GM12878 (cell line): ENCODE data around the gene RAB34. TPM values are rescaled to one million over a fixed set of nuclear protein-coding genes. Genes with fewer than 3 reads are reported as not detected.

Source experiments
- ATAC-seq: fragments of 200-7000 bp; cut with Tn5 transposase; 3 replicates; pipeline ENCODE4 v1.9.1; 2020; ENCODE audit warnings: mild to moderate bottlenecking, moderate library complexity
- BruUV-seq: library from RNA; stranded (reverse); fragments of 400-500 nt; replicated peaks from 2 replicates; lab custom pipeline; 2021; lab: Mats Ljungman, UMichigan
- CTCF ChIA-PET: fragments of 300-600 bp; sonication (Branson Sonifier 250); formaldehyde crosslinking; extraction: SDS; loops from one replicate; lab custom pipeline; 2021; ENCODE audit warnings: inconsistent platforms; lab: Yijun Ruan, JAX
- POLR2A ChIA-PET: fragments of 350-600 bp; formaldehyde crosslinking; extraction: SDS; loops from one replicate; lab custom pipeline; 2021; ENCODE audit warnings: inconsistent platforms; lab: Charles Lee
- RAD21 ChIA-PET: fragments of 300-600 bp; sonication (Branson Sonifier 250); formaldehyde crosslinking; loops from one replicate; lab custom pipeline; 2023; ENCODE audit warnings: antibody characterized with exemption; ENCODE audit not compliant: unreplicated experiment; lab: Charles Lee
- SMC1A ChIA-PET: fragments of 300-600 bp; sonication (Branson Sonifier 250); formaldehyde crosslinking; loops from one replicate; lab custom pipeline; 2023; ENCODE audit not compliant: unreplicated experiment, uncharacterized antibody; lab: Charles Lee
- DNase-seq: peaks from one replicate; pipeline ENCODE4 v3.0.0-alpha.2; 2011; ENCODE audit warnings: low read depth, low spot score
- FAIRE-seq: peaks from 3 replicates; lab custom pipeline; 2011; peaks lifted over from hg19 to GRCh38; lab: Jason Lieb, UNC
- H2AFZ ChIP-seq: 2 replicates; pipeline ENCODE4 v1.6.0; 2011; ENCODE audit warnings: low read depth, low read length, control low read depth; ENCODE audit not compliant: control insufficient read depth
- H3K27ac ChIP-seq: 2 replicates; pipeline ENCODE4 v1.5.1; 2011; ENCODE audit warnings: control low read depth; ENCODE audit not compliant: control insufficient read depth, insufficient read depth
- H3K27me3 ChIP-seq, 2 experiments: replicated peaks in 1 of 2; 2 replicates each; pipeline versions ENCODE4 v1.6.0 to v1.6.1; 2011; ENCODE audit warnings: low read length in 1 of 2; ENCODE audit not compliant: control insufficient read depth in 2 of 2, insufficient read depth in 2 of 2
- H3K36me3 ChIP-seq, 2 experiments: 2 replicates each; pipeline ENCODE4 v1.5.1; 2011; ENCODE audit warnings: low read length in 1 of 2; ENCODE audit not compliant: control insufficient read depth in 2 of 2, insufficient read depth in 2 of 2
- H3K4me1 ChIP-seq: 2 replicates; pipeline ENCODE4 v1.6.1; 2011; ENCODE audit warnings: mild to moderate bottlenecking, low read length, moderate library complexity, mixed read lengths; ENCODE audit not compliant: control insufficient read depth, insufficient read depth
- H3K4me2 ChIP-seq: 2 replicates; pipeline ENCODE4 v1.6.0; 2011; ENCODE audit warnings: control low read depth; ENCODE audit not compliant: control insufficient read depth, insufficient read depth
- H3K4me3 ChIP-seq: fragments of 200-600 bp; sonication (generic); 2 replicates; pipeline ENCODE4 v1.5.1; 2016
- H3K79me2 ChIP-seq: 2 replicates; pipeline ENCODE4 v1.6.0; 2011; ENCODE audit warnings: low read length; ENCODE audit not compliant: control insufficient read depth, insufficient read depth
- H3K9ac ChIP-seq: 2 replicates; pipeline ENCODE4 v1.8.0; 2011; ENCODE audit warnings: low read length, control low read depth, mixed read lengths; ENCODE audit not compliant: control insufficient read depth, insufficient read depth
- H3K9me3 ChIP-seq: replicated peaks from 3 replicates; pipeline ENCODE4 v1.5.1; 2011; ENCODE audit warnings: mild to moderate bottlenecking, low read length; ENCODE audit not compliant: control insufficient read depth, insufficient read depth
- H4K20me1 ChIP-seq: 2 replicates; pipeline ENCODE4 v1.6.0; 2011; ENCODE audit not compliant: control insufficient read depth, insufficient read depth
- IKZF2 ChIP-seq, 2 experiments: fragments of 450-650 bp; IDR thresholded peaks; 2 replicates each; pipeline ENCODE4 v1.6.1; 2017; ENCODE audit warnings: mild to moderate bottlenecking in 2 of 2, moderate library complexity in 2 of 2
- MXI1 ChIP-seq: fragments of 150-350 bp; IDR thresholded peaks from 2 replicates; pipeline ENCODE4 v1.6.1; 2011; ENCODE audit warnings: low read depth, mild to moderate bottlenecking, inconsistent platforms, low read length, improper control_type of control experiment
- NBN ChIP-seq: fragments of 450-650 bp; IDR thresholded peaks from 2 replicates; pipeline ENCODE4 v1.6.1; 2016
- RAD21 ChIP-seq: IDR thresholded peaks from 2 replicates; pipeline ENCODE4 v1.6.1; 2011; ENCODE audit warnings: mild to moderate bottlenecking, low read depth, low read length, moderate library complexity; ENCODE audit not compliant: insufficient read depth
- SMC3 ChIP-seq: IDR thresholded peaks from 2 replicates; pipeline ENCODE4 v1.6.1; 2011; ENCODE audit warnings: low read length, improper control_type of control experiment, borderline replicate concordance
- WGBS: methylation state at CpG from one replicate; pipeline ENCODE4 v1.1.6; 2016; ENCODE audit warnings: low lambda C conversion rate; ENCODE audit not compliant: insufficient replicate concordance, insufficient coverage; ENCODE audit errors: missing lambda C conversion rate; 5-methylcytosine and 5-hydroxymethylcytosine counted together
- in situ Hi-C: fragments of 300-500 bp; cut with MboI; formaldehyde crosslinking; loops from 9 replicates; pipeline ENCODE4 v1.14.3; 2018; ENCODE audit warnings: mixed read lengths
- intact Hi-C: fragments of 100-400 bp; cut with micrococcal nuclease; formaldehyde crosslinking; loops from one replicate; pipeline ENCODE4 v1.14.2; 2022; ENCODE audit not compliant: unreplicated experiment
- polyA plus RNA-seq, 11 experiments: library from polyadenylated mRNA; depleted of rRNA in 4 of 11; unstranded in 6 of 11; stranded (reverse) in 5 of 11; fragments of >200 nt; fragmentation: Nextera tagmentation in 4 of 11; fragmentation: Illumina TruSeq in 1 of 11; extraction: Ambion mirVana in 4 of 11; extraction: Trizol in 1 of 11; gene quantifications; 1 replicate in 1 of 11; 2 replicates in 10 of 11; pipeline versions ENCODE4 v1.2.1 to v1.2.3, GENCODE V29; 2011 to 2016; ENCODE audit warnings: inconsistent platforms in 2 of 11, missing spikeins in 2 of 11, low read depth in 1 of 11
- total RNA-seq, 4 experiments: library from RNA; depleted of rRNA in 3 of 4; stranded (reverse); fragments of >200 nt in 3 of 4; fragmentation: Illumina TruSeq in 1 of 4; extraction: Trizol in 1 of 4; gene quantifications; 2 replicates each; pipeline versions ENCODE4 v1.2.1 to v1.2.3, GENCODE V29; 2013 to 2021
- TF ChIP-seq, protein P1 (sequence below): fragments of 450-650 bp; IDR thresholded peaks from 2 replicates; pipeline ENCODE4 v1.6.1; 2017; ENCODE audit warnings: mild to moderate bottlenecking, low read depth, inconsistent platforms; ENCODE audit not compliant: poor library complexity, severe bottlenecking
- TF ChIP-seq, protein P2 (sequence below): fragments of 450-650 bp; IDR thresholded peaks from 2 replicates; pipeline ENCODE4 v1.6.1; 2017; ENCODE audit warnings: mild to moderate bottlenecking, moderate library complexity
- TF ChIP-seq, protein P3 (sequence below), 3 experiments: IDR thresholded peaks in 2 of 3; conservative IDR thresholded peaks in 1 of 3; 2 replicates each; pipeline ENCODE4 v1.5.1; 2011; ENCODE audit warnings: low read depth in 3 of 3, low read length in 3 of 3, mild to moderate bottlenecking in 3 of 3, control low read depth in 2 of 3, moderate library complexity in 2 of 3, inconsistent platforms in 1 of 3, mixed read lengths in 1 of 3; ENCODE audit not compliant: control insufficient read depth in 2 of 3, insufficient read depth in 1 of 3; ENCODE audit errors: extremely low read depth in 1 of 3
- TF ChIP-seq, protein P4 (sequence below): fragments of 450-650 bp; IDR thresholded peaks from 2 replicates; pipeline ENCODE4 v1.6.1; 2017; ENCODE audit warnings: mild to moderate bottlenecking

Gene RAB34
- total and polyA plus RNA-seq, 10 of the 15 experiments (the other 5 are each of a cell fraction or from before 2014, with no cell fraction given) = 0.37 to 46.4 (median 32.8) TPM

DNA sequence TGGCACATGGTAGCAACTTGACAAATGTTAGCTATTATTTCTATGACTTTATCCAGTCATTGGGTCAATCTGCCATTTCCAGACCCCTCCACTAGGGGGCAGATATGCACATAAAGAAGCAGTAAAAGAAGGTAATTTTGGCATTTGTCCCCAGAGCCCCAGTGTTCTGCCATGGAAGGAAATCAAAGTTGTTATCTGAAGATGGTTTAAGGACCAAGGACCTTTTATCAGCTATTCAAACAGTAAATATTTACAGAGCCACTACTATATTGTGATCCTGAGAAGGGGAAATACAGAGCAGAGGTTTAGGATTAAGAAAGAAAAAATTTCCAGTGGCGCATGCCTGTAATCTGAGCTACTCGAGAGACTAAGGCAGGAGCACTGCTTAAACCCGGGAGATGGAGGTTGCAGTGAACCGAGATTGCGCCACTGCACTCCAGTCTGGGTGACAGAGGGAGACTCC, 46.2 kb upstream of the RAB34 start:
- no peak overlapping the region for H3K4me3 ChIP-seq

More for the DNA sequence above, 46.2 kb upstream of the RAB34 start:
- POLR2A ChIA-PET = interaction anchor here (0.5 to 3.6 kb wide), 12 partner anchors 10 to 335 kb away, joined by 3 to 19 read pairs (median 4); partner anchors contain the start of genes DHRS13 and TLCD1
- Histone ChIP-seq H3K27ac (peak overlapping the region; percentile 48), H3K27me3 (no peaks in the 10 kb centered on the region), H4K20me1 (no peaks in the 10 kb centered on the region; the same call in 1 of the 2 replicates), H2AFZ (no peak overlapping the region), H3K4me2 (peak overlapping the region; percentile 59), H3K36me3 (peaks cover 10 to 20% of the 10 kb centered on the region in 2 experiments), H3K9ac (no peak overlapping the region), H3K9me3 (no peaks in the 10 kb centered on the region), H3K4me1 (peaks cover 15% of the 10 kb centered on the region), H3K79me2 (no peaks in the 10 kb centered on the region)
- 80% methylated on average over 5 of the region's 5 CpGs for WGBS
- in situ Hi-C loops = no loop called here
- TF ChIP-seq, protein P1, sequence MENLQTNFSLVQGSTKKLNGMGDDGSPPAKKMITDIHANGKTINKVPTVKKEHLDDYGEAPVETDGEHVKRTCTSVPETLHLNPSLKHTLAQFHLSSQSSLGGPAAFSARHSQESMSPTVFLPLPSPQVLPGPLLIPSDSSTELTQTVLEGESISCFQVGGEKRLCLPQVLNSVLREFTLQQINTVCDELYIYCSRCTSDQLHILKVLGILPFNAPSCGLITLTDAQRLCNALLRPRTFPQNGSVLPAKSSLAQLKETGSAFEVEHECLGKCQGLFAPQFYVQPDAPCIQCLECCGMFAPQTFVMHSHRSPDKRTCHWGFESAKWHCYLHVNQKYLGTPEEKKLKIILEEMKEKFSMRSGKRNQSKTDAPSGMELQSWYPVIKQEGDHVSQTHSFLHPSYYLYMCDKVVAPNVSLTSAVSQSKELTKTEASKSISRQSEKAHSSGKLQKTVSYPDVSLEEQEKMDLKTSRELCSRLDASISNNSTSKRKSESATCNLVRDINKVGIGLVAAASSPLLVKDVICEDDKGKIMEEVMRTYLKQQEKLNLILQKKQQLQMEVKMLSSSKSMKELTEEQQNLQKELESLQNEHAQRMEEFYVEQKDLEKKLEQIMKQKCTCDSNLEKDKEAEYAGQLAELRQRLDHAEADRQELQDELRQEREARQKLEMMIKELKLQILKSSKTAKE = peak; percentile 57
- TF ChIP-seq, protein P2, sequence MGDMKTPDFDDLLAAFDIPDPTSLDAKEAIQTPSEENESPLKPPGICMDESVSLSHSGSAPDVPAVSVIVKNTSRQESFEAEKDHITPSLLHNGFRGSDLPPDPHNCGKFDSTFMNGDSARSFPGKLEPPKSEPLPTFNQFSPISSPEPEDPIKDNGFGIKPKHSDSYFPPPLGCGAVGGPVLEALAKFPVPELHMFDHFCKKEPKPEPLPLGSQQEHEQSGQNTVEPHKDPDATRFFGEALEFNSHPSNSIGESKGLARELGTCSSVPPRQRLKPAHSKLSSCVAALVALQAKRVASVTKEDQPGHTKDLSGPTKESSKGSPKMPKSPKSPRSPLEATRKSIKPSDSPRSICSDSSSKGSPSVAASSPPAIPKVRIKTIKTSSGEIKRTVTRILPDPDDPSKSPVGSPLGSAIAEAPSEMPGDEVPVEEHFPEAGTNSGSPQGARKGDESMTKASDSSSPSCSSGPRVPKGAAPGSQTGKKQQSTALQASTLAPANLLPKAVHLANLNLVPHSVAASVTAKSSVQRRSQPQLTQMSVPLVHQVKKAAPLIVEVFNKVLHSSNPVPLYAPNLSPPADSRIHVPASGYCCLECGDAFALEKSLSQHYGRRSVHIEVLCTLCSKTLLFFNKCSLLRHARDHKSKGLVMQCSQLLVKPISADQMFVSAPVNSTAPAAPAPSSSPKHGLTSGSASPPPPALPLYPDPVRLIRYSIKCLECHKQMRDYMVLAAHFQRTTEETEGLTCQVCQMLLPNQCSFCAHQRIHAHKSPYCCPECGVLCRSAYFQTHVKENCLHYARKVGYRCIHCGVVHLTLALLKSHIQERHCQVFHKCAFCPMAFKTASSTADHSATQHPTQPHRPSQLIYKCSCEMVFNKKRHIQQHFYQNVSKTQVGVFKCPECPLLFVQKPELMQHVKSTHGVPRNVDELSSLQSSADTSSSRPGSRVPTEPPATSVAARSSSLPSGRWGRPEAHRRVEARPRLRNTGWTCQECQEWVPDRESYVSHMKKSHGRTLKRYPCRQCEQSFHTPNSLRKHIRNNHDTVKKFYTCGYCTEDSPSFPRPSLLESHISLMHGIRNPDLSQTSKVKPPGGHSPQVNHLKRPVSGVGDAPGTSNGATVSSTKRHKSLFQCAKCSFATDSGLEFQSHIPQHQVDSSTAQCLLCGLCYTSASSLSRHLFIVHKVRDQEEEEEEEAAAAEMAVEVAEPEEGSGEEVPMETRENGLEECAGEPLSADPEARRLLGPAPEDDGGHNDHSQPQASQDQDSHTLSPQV = peak; percentile 37; the same call in 1 of the 2 replicates
- TF ChIP-seq, protein P3, sequence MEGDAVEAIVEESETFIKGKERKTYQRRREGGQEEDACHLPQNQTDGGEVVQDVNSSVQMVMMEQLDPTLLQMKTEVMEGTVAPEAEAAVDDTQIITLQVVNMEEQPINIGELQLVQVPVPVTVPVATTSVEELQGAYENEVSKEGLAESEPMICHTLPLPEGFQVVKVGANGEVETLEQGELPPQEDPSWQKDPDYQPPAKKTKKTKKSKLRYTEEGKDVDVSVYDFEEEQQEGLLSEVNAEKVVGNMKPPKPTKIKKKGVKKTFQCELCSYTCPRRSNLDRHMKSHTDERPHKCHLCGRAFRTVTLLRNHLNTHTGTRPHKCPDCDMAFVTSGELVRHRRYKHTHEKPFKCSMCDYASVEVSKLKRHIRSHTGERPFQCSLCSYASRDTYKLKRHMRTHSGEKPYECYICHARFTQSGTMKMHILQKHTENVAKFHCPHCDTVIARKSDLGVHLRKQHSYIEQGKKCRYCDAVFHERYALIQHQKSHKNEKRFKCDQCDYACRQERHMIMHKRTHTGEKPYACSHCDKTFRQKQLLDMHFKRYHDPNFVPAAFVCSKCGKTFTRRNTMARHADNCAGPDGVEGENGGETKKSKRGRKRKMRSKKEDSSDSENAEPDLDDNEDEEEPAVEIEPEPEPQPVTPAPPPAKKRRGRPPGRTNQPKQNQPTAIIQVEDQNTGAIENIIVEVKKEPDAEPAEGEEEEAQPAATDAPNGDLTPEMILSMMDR (IDR thresholded peaks at IDR 0.05 in 2 of 3, conservative IDR thresholded peaks at IDR 0.05 in 1 of 3; ENCODE audit: control insufficient read depth in 2 of 3, extremely low read depth in 1 of 3, insufficient read depth in 1 of 3, low read depth in 3 of 3, low read length in 3 of 3) = peak; percentile 78 to 94 (median 82)
- TF ChIP-seq NBN (no peak), MXI1 (peak; percentile 49; the same call in 1 of the 2 replicates), SMC3 (peak; percentile 76; the same call in 1 of the 2 replicates), IKZF2 (IDR thresholded peaks at IDR 0.05) (no peak), RAD21 (peak; percentile 87)
- TF ChIP-seq, protein P4, sequence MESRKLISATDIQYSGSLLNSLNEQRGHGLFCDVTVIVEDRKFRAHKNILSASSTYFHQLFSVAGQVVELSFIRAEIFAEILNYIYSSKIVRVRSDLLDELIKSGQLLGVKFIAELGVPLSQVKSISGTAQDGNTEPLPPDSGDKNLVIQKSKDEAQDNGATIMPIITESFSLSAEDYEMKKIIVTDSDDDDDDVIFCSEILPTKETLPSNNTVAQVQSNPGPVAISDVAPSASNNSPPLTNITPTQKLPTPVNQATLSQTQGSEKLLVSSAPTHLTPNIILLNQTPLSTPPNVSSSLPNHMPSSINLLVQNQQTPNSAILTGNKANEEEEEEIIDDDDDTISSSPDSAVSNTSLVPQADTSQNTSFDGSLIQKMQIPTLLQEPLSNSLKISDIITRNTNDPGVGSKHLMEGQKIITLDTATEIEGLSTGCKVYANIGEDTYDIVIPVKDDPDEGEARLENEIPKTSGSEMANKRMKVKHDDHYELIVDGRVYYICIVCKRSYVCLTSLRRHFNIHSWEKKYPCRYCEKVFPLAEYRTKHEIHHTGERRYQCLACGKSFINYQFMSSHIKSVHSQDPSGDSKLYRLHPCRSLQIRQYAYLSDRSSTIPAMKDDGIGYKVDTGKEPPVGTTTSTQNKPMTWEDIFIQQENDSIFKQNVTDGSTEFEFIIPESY = 0 out of 2 replicates have a peak, but pooled peaks have one; percentile 2
- RAD21 ChIA-PET = interaction anchor here (0.6 to 6.1 kb wide), 50 partner anchors 9 to 627 kb away, joined by 3 to 109 read pairs (median 5); partner anchors contain the start of genes DHRS13, ERAL1, FAM222B and FLOT2
- peak; percentile 81 for ATAC-seq
- DNase-seq = no peak
- no TSS peak for BruUV-seq
- FAIRE-seq = peak; percentile 94
- intact Hi-C loops = loop anchor here (1.0 to 5.0 kb wide), 5 partner anchors 37 to 152 kb away; partner anchors contain the start of gene FAM222B
- SMC1A ChIA-PET = interaction anchor here (0.6 to 4.9 kb wide), 48 partner anchors 10 to 195 kb away, joined by 3 to 60 read pairs (median 5); partner anchors contain the start of genes DHRS13, FAM222B, FLOT2 and NEK8
- CTCF ChIA-PET = interaction anchor here (0.6 to 7.3 kb wide), 59 partner anchors 10 to 353 kb away, joined by 3 to 175 read pairs (median 9); partner anchors contain the start of genes DHRS13, ERAL1, FAM222B and FLOT2
